ENCODE results near the gene CCDC57.

- no peak for TF ChIP-seq CTCF (IDR thresholded peaks at IDR 0.05; ENCODE audit: low read depth, low read length, missing input control)
- TF ChIP-seq GABPA (IDR thresholded peaks at IDR 0.05 in 1 of 2, conservative IDR thresholded peaks at IDR 0.05 in 1 of 2): no peak
- TF ChIP-seq TAF1 (conservative IDR thresholded peaks at IDR 0.05): no peak
- TF ChIP-seq MAX (IDR thresholded peaks at IDR 0.05): no peak
- TF ChIP-seq RAD21 (IDR thresholded peaks at IDR 0.05): no peak
- TF ChIP-seq NR2F2 (IDR thresholded peaks at IDR 0.05): no peak
- no peak for TF ChIP-seq YY1 (IDR thresholded peaks at IDR 0.05)
- no peak for TF ChIP-seq REST (IDR thresholded peaks at IDR 0.05)
- TF ChIP-seq RXRA (IDR thresholded peaks at IDR 0.05): no peak
- TF ChIP-seq JUND (IDR thresholded peaks at IDR 0.05): no peak
- no peak for TF ChIP-seq ZBTB33 (IDR thresholded peaks at IDR 0.05)
- TF ChIP-seq EGR1 (IDR thresholded peaks at IDR 0.05; ENCODE audit: low read depth in 2 of 2): no peak
These were observed 56.2 kb downstream of the CCDC57 start for GRCh38 chr17:82156284-82156925.

Data from liver (tissue), 3 donors.